HCT116 (cell line): Measurements from ENCODE around the gene AAK1. TPM values are rescaled to one million over a fixed set of nuclear protein-coding genes. Genes with fewer than 3 reads are reported as not detected.

Source experiments
- ATAC-seq: fragments of 200-7000 bp; cut with Tn5 transposase; 2 replicates; pipeline ENCODE4 v1.9.1; 2020; ENCODE audit warnings: mild to moderate bottlenecking, moderate library complexity
- BruUV-seq: library from RNA; stranded (reverse); fragments of 400-500 nt; replicated peaks from 2 replicates; lab custom pipeline; 2021; lab: Mats Ljungman, UMichigan
- CTCF ChIA-PET: fragments of 300-600 bp; sonication (Branson Sonifier 250); formaldehyde crosslinking; loops from one replicate; lab custom pipeline; 2021; ENCODE audit warnings: antibody characterized with exemption; lab: Charles Lee
- POLR2A ChIA-PET: fragments of 300-600, 350-600 bp; sonication (Branson Sonifier 250); formaldehyde crosslinking; loops from one replicate; lab custom pipeline; 2021; ENCODE audit warnings: antibody characterized with exemption; lab: Charles Lee
- RAD21 ChIA-PET, 2 experiments: fragments of 300-600 bp; sonication (Branson Sonifier 250); formaldehyde crosslinking; loops; one replicate each; lab custom pipeline; 2023; ENCODE audit warnings: low total read pairs in 2 of 2; ENCODE audit not compliant: uncharacterized antibody in 2 of 2, unreplicated experiment in 2 of 2, low non-redundant PET in 1 of 2; lab: Charles Lee
- DNase-seq: peaks from one replicate; pipeline ENCODE4 v3.0.0-alpha.2; 2010; ENCODE audit warnings: low read depth, low spot score
- H2AFZ ChIP-seq: fragments of 200-600 bp; shearing (Covaris generic), sonication (generic); 2 replicates; pipeline ENCODE4 v1.6.1; 2017; ENCODE audit warnings: low read depth, mixed run types, mixed read lengths, antibody characterized with exemption, low read length; ENCODE audit not compliant: poor library complexity, severe bottlenecking
- H3K27ac ChIP-seq: 2 replicates; pipeline ENCODE4 v1.5.1; 2012; ENCODE audit warnings: low read depth, low read length
- H3K27me3 ChIP-seq: fragments of 200-600 bp; sonication (generic); 2 replicates; pipeline ENCODE4 v1.6.1; 2016; ENCODE audit warnings: mixed run types, low read length, mixed read lengths; ENCODE audit not compliant: insufficient read depth
- H3K36me3 ChIP-seq, 2 experiments: fragments of 200-500 bp in 1 of 2; fragments of 200-600 bp in 1 of 2; sonication (Bioruptor generic) in 1 of 2; sonication (generic) in 1 of 2; 2 replicates each; pipeline versions ENCODE4 v1.5.1 to v1.6.1; 2014 to 2016; ENCODE audit warnings: low read length in 2 of 2, inconsistent platforms in 1 of 2, mixed read lengths in 1 of 2, mixed run types in 1 of 2; ENCODE audit not compliant: insufficient read depth in 2 of 2, control insufficient read depth in 1 of 2
- H3K4me1 ChIP-seq, 2 experiments: fragments of 200-600 bp in 1 of 2; sonication (generic) in 1 of 2; 2 replicates each; pipeline versions ENCODE4 v1.5.1 to v1.6.1; 2012 to 2017; ENCODE audit warnings: low read length in 2 of 2, inconsistent platforms in 1 of 2, mild to moderate bottlenecking in 1 of 2, mixed read lengths in 1 of 2, mixed run types in 1 of 2, moderate library complexity in 1 of 2; ENCODE audit not compliant: insufficient read depth in 2 of 2, control insufficient read depth in 1 of 2
- H3K4me2 ChIP-seq: fragments of 200-600 bp; sonication (generic); 2 replicates; pipeline ENCODE4 v1.6.1; 2017; ENCODE audit warnings: mixed run types, low read length, mixed read lengths
- H3K4me3 ChIP-seq, 2 experiments: fragments of 200-600 bp in 1 of 2; sonication (generic) in 1 of 2; replicated peaks in 1 of 2; 2 replicates each; pipeline ENCODE4 v1.5.1; 2011 to 2016; ENCODE audit warnings: low read length in 2 of 2, control low read depth in 1 of 2, low read depth in 1 of 2, mild to moderate bottlenecking in 1 of 2, mixed read lengths in 1 of 2, mixed run types in 1 of 2
- H3K79me2 ChIP-seq: fragments of 200-600 bp; sonication (generic); 2 replicates; pipeline ENCODE4 v1.6.1; 2017; ENCODE audit warnings: mild to moderate bottlenecking, mixed run types, low read length, moderate library complexity, mixed read lengths; ENCODE audit not compliant: insufficient read depth
- H3K9ac ChIP-seq: fragments of 200-600 bp; sonication (generic); 2 replicates; pipeline ENCODE4 v1.6.1; 2016; ENCODE audit warnings: low read length, mixed read lengths
- H3K9me2 ChIP-seq: fragments of 200-600 bp; sonication (generic), shearing (Covaris generic); 2 replicates; pipeline ENCODE4 v1.6.1; 2017; ENCODE audit warnings: mixed run types, mild to moderate bottlenecking, moderate library complexity; ENCODE audit not compliant: insufficient read depth
- H3K9me3 ChIP-seq, 2 experiments: fragments of 200-500 bp in 1 of 2; fragments of 200-600 bp in 1 of 2; sonication (Bioruptor generic) in 1 of 2; sonication (generic) in 1 of 2; 2 replicates each; pipeline ENCODE4 v1.6.1; 2014 to 2017; ENCODE audit warnings: low read length in 2 of 2, mixed read lengths in 2 of 2, inconsistent platforms in 1 of 2, low read depth in 1 of 2, mild to moderate bottlenecking in 1 of 2, mixed run types in 1 of 2, moderate library complexity in 1 of 2; ENCODE audit not compliant: control insufficient read depth in 1 of 2, insufficient read depth in 1 of 2
- H4K20me1 ChIP-seq: fragments of 200-600 bp; sonication (generic), shearing (Covaris generic); 2 replicates; pipeline ENCODE4 v1.6.1; 2017; ENCODE audit warnings: mixed run types, mild to moderate bottlenecking, moderate library complexity; ENCODE audit not compliant: insufficient read depth
- CEBPB ChIP-seq: IDR thresholded peaks from 2 replicates; pipeline ENCODE4 v1.6.1; 2012; ENCODE audit warnings: low read depth
- CTCF ChIP-seq, 3 experiments: fragments of 200-600 bp in 1 of 3; sonication (generic) in 1 of 3; IDR thresholded peaks in 2 of 3; conservative IDR thresholded peaks in 1 of 3; 2 replicates each; pipeline ENCODE4 v1.5.1; 2012 to 2017; ENCODE audit warnings: low read depth in 2 of 3, low read length in 2 of 3, antibody characterized with exemption in 1 of 3, borderline replicate concordance in 1 of 3, control low read depth in 1 of 3, mild to moderate bottlenecking in 1 of 3, mixed read lengths in 1 of 3, mixed run types in 1 of 3, moderate library complexity in 1 of 3; ENCODE audit not compliant: insufficient read depth in 1 of 3
- EGR1 ChIP-seq: IDR thresholded peaks from 2 replicates; pipeline ENCODE4 v1.6.1; 2012; ENCODE audit warnings: low read depth
- EZH2 ChIP-seq: fragments of 200-600 bp; sonication (generic); IDR thresholded peaks from 2 replicates; pipeline ENCODE4 v1.6.1; 2017; ENCODE audit warnings: antibody characterized with exemption, mixed run types
- EZH2phosphoT487 ChIP-seq: fragments of 200-600 bp; IDR thresholded peaks from 2 replicates; pipeline ENCODE4 v1.6.1; 2018; ENCODE audit warnings: antibody characterized with exemption, borderline replicate concordance
- FOSL1 ChIP-seq: IDR thresholded peaks from 2 replicates; pipeline ENCODE4 v1.6.1; 2012; ENCODE audit warnings: low read depth
- JUND ChIP-seq: IDR thresholded peaks from 2 replicates; pipeline ENCODE4 v1.6.1; 2012
- MAX ChIP-seq: IDR thresholded peaks from 2 replicates; pipeline ENCODE4 v1.6.1; 2012
- POLR2A ChIP-seq: IDR thresholded peaks from 2 replicates; pipeline ENCODE4 v1.7.0; 2011; ENCODE audit warnings: borderline replicate concordance; ENCODE audit not compliant: insufficient read depth, insufficient read length; ENCODE audit errors: extremely low read depth
- POLR2AphosphoS5 ChIP-seq: IDR thresholded peaks from 2 replicates; pipeline ENCODE4 v1.6.1; 2011; ENCODE audit warnings: mild to moderate bottlenecking, low read depth, low read length, moderate library complexity
- RAD21 ChIP-seq: IDR thresholded peaks from 2 replicates; pipeline ENCODE4 v1.6.1; 2012; ENCODE audit warnings: low read depth, mild to moderate bottlenecking
- SIN3A ChIP-seq: IDR thresholded peaks from 2 replicates; pipeline ENCODE4 v1.6.1; 2012; ENCODE audit warnings: low read depth
- SP1 ChIP-seq: IDR thresholded peaks from 2 replicates; pipeline ENCODE4 v1.6.1; 2012; ENCODE audit warnings: low read depth
- SRF ChIP-seq: IDR thresholded peaks from 2 replicates; pipeline ENCODE4 v1.6.1; 2012; ENCODE audit warnings: low read depth
- YY1 ChIP-seq: IDR thresholded peaks from 2 replicates; pipeline ENCODE4 v1.6.1; 2011; ENCODE audit warnings: low read length, low read depth, moderate library complexity, mild to moderate bottlenecking; ENCODE audit not compliant: insufficient replicate concordance; ENCODE audit errors: extremely low read depth
- ZBTB33 ChIP-seq: IDR thresholded peaks from 2 replicates; pipeline ENCODE4 v1.6.1; 2011; ENCODE audit warnings: mild to moderate bottlenecking, low read length, moderate library complexity; ENCODE audit not compliant: insufficient replicate concordance; ENCODE audit errors: extremely low read depth
- ZFX ChIP-seq: fragments of 450-650 bp; IDR thresholded peaks from 2 replicates; pipeline ENCODE4 v1.6.1; 2017
- intact Hi-C: fragments of 100-400 bp; cut with micrococcal nuclease; formaldehyde crosslinking; loops from 2 replicates; pipeline ENCODE4 v1.10.0; 2022
- total RNA-seq: library from RNA; stranded (reverse); gene quantifications from one replicate; pipeline ENCODE4 v1.2.1, GENCODE V29; 2021; ENCODE audit not compliant: unreplicated experiment
- TF ChIP-seq, protein P1 (sequence below): IDR thresholded peaks from 2 replicates; pipeline ENCODE4 v1.6.1; 2012
- TF ChIP-seq, protein P2 (sequence below): IDR thresholded peaks from 2 replicates; pipeline ENCODE4 v1.6.1; 2012; ENCODE audit warnings: low read depth

AAK1 gene
- total RNA-seq, 1 experiment from 2014 or later, result 32.0 TPM

DNA sequence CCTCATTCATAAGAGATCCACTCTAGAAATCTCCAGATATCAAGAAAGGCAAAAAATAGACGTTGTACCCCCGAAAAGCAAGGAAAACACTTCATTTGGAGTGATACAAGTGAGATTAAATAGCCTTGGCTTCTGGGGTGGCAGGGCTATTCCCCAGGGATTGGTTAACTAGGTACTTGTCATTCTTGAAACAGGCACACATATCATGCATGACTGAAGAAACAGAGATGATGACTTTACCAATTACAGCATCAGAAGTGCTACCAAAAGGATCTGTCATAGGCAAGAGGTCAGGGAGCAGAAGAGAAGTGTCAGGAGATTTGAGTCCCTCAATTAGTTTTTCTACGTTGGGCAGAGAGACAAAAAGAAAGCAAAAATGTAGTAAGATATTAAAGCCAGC lies 161.1 kb downstream of the AAK1 start:
- no peak overlapping the region for H3K4me2 ChIP-seq
- no peaks in the 10 kb centered on the region for H3K9me2 ChIP-seq
- no peaks in the 10 kb centered on the region for H3K9me3 ChIP-seq
- CTCF ChIA-PET, result no interaction called here
- TF ChIP-seq SIN3A (no peak), MAX (no peak), SRF (no peak), POLR2AphosphoS5 (no peak), EGR1 (no peak), ZFX (no peak), POLR2A (no peak), CTCF (IDR thresholded peaks at IDR 0.05 in 2 of 3, conservative IDR thresholded peaks at IDR 0.05 in 1 of 3; ENCODE audit: borderline replicate concordance in 1 of 3, insufficient read depth in 1 of 3, low read depth in 2 of 3, low read length in 2 of 3) (no peak), RAD21 (no peak), SP1 (no peak), FOSL1 (no peak), ZBTB33 (no peak), YY1 (no peak), EZH2phosphoT487 (no peak), EZH2 (no peak), JUND (no peak), CEBPB (no peak)
- TF ChIP-seq, protein P1, sequence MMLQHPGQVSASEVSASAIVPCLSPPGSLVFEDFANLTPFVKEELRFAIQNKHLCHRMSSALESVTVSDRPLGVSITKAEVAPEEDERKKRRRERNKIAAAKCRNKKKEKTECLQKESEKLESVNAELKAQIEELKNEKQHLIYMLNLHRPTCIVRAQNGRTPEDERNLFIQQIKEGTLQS, result no peak
- TF ChIP-seq, protein P2, sequence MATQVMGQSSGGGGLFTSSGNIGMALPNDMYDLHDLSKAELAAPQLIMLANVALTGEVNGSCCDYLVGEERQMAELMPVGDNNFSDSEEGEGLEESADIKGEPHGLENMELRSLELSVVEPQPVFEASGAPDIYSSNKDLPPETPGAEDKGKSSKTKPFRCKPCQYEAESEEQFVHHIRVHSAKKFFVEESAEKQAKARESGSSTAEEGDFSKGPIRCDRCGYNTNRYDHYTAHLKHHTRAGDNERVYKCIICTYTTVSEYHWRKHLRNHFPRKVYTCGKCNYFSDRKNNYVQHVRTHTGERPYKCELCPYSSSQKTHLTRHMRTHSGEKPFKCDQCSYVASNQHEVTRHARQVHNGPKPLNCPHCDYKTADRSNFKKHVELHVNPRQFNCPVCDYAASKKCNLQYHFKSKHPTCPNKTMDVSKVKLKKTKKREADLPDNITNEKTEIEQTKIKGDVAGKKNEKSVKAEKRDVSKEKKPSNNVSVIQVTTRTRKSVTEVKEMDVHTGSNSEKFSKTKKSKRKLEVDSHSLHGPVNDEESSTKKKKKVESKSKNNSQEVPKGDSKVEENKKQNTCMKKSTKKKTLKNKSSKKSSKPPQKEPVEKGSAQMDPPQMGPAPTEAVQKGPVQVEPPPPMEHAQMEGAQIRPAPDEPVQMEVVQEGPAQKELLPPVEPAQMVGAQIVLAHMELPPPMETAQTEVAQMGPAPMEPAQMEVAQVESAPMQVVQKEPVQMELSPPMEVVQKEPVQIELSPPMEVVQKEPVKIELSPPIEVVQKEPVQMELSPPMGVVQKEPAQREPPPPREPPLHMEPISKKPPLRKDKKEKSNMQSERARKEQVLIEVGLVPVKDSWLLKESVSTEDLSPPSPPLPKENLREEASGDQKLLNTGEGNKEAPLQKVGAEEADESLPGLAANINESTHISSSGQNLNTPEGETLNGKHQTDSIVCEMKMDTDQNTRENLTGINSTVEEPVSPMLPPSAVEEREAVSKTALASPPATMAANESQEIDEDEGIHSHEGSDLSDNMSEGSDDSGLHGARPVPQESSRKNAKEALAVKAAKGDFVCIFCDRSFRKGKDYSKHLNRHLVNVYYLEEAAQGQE, result no peak
- no peaks in the 10 kb centered on the region for H3K4me1 ChIP-seq
- H3K36me3 ChIP-seq, result no peaks in the 10 kb centered on the region
- BruUV-seq, result no TSS peak
- ATAC-seq, result no peak
- no peaks in the 10 kb centered on the region for H3K27me3 ChIP-seq
- no peak for DNase-seq
- intact Hi-C loops, result no loop called here
- no peak overlapping the region for H3K27ac ChIP-seq
- no peaks in the 10 kb centered on the region for H3K79me2 ChIP-seq
- no peaks in the 10 kb centered on the region for H4K20me1 ChIP-seq
- RAD21 ChIA-PET, result no interaction called here
- POLR2A ChIA-PET, result no interaction called here
- H3K9ac ChIP-seq, result no peak overlapping the region
- no peak overlapping the region for H2AFZ ChIP-seq
- no peak overlapping the region for H3K4me3 ChIP-seq
